OCI-LY7 (cell line): ENCODE results near the gene RMDN2.
"Not testable (repeated sequence)": the region's sequence is repeated elsewhere in the genome, so short reads cannot be mapped to it uniquely, and the experiment has no call there.

ENCODE experiments used
- CTCF ChIP-seq: fragments of 200-600 bp; sonication (generic); conservative IDR thresholded peaks from 2 replicates; pipeline ENCODE4 v1.5.1; 2014; ENCODE audit warnings: mild to moderate bottlenecking, antibody characterized with exemption, low read length, moderate library complexity, mixed read lengths
- EZH2phosphoT487 ChIP-seq: fragments of 200-600 bp; sonication (generic); IDR thresholded peaks from 2 replicates; pipeline ENCODE4 v1.6.1; 2018; ENCODE audit warnings: low read depth, borderline replicate concordance, mild to moderate bottlenecking, mixed run types, antibody characterized with exemption, low read length, moderate library complexity, mixed read lengths

- TF ChIP-seq CTCF, EZH2phosphoT487: not testable (repeated sequence)
Measured at GRCh38 chr2:38010187-38010586, 85.1 kb downstream of the RMDN2 start.
